Ramos (cell line): ENCODE measurements around the gene PILRB.
"Not testable (repeated sequence)": the region's sequence is repeated elsewhere in the genome, so short reads cannot be mapped to it uniquely, and the experiment has no call there.

Experiments used
- in situ Hi-C: fragments of 300-500 bp; cut with MboI; formaldehyde crosslinking; loops from one replicate; pipeline ENCODE4 v1.14.3; 2022; ENCODE audit warnings: low sequenced_read_pairs; ENCODE audit not compliant: unreplicated experiment

The PILRB gene

DNA sequence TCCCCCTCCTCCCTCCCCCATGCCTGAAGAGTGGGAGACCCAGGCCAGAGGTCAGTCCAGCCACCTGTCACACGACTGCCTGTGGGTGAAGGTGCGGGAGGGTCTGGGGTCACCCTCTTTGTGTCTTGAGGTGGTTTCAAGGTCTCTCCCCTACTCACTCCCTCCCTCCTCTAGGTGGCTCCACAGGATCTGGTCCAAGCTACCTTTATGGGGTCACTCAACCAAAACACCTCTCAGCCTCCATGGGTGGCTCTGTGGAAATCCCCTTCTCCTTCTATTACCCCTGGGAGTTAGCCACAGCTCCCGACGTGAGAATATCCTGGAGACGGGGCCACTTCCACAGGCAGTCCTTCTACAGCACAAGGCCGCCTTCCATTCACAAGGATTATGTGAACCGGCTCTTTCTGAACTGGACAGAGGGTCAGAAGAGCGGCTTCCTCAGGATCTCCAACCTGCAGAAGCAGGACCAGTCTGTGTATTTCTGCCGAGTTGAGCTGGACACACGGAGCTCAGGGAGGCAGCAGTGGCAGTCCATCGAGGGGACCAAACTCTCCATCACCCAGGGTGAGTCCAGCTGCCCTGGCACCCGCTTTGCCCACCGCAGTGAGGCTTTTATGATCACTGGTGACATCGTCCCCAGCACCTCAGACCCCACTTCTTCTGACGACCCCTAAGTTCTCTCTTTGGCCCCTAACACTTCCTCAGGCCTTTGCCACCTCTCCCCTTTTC, 16.1 kb downstream of the PILRB start:
- in situ Hi-C loops, result not testable (repeated sequence)

DNA sequence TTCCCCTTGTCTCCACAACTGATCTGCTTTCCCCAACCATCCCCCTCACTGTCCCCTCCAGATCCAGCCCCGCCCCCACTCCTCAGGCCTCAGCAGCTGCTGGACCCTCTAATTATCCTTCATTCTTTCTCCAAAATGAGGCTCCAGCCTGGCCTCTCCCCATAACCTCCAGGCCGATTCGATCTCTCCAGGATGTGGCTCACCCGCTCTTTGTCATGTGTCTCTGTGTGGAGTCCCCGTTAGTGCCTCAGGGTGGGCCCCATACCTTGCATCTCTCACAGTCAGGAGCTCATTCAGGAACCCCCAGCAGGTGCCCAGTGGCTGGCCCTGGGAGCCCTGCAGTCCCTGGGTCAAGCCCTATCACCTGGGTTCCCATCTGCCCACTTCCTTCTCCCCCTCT, 16.7 kb downstream of the PILRB start:
- in situ Hi-C loops, result no loop called here

DNA sequence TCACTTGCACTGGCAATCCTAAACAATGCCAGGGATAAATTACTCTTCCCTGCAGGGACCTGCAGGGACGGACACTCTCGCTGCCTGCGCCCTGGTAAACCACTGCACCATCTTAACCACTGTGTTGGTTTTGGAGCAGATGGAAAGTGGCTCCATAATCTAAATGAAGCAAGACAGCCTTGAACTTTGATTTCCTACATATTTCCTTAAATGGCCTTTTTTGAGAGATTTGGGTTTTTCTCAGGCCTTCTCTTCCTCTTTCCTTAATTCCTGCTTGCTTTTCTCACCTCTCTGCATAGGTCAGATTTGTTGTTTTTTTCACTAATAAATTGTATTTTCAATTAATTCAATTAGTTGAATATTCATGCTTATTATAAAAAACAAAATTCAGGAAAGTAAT, 18.1 kb downstream of the PILRB start:
- in situ Hi-C loops, result no loop called here

DNA sequence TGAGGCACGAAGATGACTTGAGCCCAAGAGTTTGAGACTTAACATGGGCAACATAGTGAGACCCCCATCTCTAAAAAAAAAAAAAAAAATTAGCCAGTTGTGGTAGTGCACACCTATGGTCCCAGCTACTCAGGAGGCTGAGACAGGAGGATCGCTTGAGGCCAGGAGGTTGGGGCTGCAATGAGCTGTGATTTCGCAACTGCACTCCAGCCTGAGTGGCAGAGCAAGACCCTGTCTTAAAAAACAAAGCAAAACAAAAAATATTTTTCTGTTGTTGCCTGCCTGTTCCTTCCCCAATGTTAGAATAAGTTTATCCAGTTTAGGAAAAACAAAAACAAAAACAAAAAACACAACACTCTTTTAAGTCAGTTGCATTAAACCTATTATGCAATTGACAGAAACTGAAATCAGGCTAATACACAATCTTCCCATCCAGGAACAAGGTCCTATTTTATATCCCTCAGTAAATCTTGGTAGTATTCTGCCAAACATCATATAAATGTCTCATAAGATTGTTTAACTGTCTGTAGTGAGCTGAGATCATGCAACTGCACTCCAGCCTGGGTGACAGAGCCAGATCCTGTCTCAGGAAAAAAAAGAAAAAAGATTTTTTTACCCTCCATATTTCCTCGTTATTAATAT, 20.3 kb downstream of the PILRB start:
- in situ Hi-C loops, result no loop called here

DNA sequence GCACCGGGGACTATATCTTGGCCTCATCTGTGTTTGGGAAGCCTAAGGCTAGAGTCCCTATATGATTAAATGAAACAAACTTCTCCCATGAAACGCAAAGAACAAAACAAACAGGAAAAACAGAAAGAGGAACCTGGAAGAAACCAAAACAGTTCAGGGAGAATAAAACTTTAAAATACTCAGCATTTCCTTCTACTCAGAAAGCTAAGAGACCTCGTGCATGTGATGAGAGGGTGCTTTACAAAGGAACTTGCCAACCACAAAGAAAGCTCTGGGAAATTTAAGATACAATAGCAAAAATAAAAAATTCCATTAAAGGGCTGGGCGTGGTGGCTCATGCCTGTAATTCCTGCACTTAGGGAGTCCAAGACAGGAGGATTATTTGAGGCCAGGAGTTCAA, 22.3 kb downstream of the PILRB start:
- in situ Hi-C loops, result no loop called here

DNA sequence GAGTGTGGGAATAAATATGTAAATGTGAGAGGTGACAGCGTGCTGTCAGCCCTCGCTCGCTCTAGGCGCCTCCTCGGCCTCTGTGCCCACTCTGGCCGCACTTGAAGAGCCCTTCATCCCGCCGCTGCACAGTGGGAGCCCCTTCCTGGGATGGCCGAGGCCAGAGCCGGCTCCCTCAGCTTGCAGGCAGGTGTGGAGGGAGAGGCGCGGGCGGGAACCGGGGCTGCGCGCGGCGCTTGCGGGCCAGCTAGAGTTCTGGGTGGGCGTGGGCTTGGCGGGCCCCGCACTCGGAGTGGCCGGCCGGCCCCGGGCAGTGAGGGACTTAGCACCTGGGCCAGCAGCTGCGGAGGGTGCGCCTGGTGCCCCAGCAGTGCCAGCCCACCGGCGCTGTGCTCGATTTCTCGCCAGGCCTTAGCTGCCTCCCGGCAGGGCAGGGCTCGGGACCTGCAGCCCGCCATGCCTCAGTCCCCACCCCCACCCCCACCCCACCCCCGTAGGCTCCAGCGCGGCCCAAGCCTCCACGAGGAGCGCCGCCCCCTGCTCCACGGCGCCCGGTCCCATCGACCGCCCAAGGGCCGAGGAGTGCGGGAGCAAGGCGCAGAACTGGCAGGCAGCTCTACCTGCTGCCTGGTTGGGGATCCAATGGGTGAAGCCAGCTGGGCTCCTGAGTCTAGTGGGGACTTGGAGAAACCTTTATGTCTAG, 23.8 kb downstream of the PILRB start:
- in situ Hi-C loops, result not testable (repeated sequence)

DNA sequence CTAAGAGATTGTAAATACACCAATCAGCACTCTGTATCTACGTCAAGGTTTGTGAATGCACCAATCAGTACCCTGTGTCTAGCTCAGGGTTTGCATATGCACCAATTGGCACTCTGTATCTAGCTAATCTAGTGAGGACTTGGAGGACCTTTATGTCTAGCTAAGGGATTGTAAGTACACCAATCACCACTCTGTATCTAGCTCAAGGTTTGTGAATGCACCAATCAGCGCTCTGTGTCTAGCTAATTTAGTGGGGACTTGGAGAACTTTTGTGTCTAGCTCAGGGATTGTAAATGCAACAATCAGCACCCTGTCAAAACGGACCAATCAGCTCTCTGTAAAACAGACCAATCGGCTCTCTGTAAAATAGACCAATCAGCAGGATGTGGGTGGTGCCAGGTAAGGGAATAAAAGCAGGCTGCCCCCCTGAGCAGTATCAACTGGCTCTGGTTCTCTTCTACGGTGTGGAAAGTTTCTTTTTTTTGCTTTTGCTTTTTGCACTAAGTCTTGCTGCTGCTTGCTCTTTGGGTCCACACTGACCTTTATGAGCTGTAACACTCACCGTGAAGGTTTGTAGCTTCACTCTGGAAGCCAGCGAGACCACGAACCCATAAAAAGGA, 24.4 kb downstream of the PILRB start:
- in situ Hi-C loops, result not testable (repeated sequence)

DNA sequence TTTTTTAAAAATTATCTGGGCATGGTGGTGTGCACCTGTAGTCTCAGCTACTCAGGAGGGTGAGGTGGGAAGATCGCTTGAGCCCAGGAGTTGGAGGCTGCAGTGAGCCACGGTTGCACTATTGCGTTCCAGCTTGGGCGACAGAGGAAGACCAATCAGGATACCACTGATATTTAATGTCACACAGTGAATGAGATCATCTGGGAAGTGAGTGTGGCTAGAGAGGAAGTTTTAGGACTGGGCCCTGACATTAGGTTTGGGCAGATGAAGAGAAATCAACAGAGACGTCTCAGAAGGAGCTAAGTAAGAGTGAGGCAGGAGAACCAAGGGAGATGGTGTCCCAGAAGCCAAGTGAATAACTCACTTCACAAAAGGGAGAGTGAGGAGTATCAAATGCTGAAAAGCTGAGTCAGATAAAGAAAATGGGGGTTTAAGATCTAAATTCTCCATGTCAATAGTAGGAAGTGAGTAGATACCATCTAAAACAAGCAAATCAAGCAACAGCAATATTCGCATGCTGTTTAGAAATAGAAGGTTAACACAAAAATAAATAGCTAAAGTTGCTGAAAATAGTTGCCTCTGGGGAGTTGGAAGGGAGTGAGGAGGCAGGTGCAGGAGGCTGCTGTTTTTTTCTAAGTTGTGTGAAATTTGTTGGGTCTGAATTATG, 26.8 kb downstream of the PILRB start:
- in situ Hi-C loops, result no loop called here

DNA sequence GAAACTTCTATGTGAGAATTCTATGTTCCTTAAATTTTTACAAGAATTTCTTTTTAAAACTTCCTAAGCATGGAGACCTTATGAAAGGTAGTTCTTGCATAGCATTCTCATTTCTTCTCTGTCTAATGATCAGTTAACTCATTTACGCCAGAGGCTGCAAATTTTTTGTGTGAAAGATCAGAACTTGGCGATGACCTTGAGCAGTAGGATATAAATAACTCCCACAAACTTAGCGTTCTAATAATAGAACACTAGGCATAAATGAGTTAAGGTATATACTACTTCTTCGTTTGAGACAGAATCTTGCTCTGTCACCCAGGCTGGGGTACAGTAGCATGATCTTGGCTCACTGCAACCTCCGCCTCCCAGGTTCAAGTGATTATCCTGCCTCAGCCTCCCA, 29.0 kb downstream of the PILRB start:
- in situ Hi-C loops, result no loop called here

DNA sequence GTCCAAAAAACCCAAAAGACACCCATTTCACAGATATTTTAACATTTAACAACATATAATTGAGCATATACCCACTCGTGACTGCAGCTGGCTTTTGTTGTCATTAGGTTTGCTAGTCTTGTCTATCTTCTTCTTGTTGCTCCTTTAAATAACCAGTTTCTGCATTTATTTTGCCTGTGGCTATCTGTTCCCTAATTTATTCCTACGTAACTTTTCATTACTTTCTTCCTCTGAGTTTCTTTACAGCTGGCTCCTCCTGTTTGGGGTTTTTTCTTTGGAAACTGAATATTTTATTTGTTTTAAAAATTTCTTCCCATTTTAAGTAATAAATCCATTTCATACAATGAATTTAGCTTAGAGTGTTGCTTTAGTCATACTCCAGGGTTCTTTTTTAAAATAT, 29.8 kb downstream of the PILRB start:
- in situ Hi-C loops, result no loop called here

DNA sequence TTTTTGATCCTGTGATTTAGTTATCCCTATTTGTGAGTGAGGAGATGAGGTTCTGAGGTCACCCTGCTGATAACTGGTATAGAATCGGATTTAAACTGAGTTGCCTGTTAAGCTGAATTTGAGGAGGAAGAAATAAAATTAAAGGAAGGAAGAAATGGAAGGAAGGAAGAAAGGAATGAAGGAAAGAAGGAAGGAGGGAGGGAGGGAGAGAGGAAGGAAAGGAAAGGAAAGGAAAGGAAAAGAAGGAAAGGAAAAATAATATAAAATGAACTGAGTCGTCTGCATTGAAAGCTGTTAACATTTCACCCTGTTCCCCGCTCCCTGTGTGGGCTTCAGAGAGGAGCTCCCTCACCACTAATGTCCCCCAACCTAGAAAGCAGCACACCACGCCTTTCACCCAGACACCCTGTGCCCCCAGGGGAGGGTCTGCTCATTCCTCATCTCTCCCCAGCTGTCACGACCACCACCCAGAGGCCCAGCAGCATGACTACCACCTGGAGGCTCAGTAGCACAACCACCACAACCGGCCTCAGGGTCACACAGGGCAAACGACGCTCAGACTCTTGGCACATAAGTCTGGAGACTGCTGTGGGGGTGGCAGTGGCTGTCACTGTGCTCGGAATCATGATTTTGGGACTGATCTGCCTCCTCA, 31.6 kb downstream of the PILRB start:
- in situ Hi-C loops, result no loop called here

DNA sequence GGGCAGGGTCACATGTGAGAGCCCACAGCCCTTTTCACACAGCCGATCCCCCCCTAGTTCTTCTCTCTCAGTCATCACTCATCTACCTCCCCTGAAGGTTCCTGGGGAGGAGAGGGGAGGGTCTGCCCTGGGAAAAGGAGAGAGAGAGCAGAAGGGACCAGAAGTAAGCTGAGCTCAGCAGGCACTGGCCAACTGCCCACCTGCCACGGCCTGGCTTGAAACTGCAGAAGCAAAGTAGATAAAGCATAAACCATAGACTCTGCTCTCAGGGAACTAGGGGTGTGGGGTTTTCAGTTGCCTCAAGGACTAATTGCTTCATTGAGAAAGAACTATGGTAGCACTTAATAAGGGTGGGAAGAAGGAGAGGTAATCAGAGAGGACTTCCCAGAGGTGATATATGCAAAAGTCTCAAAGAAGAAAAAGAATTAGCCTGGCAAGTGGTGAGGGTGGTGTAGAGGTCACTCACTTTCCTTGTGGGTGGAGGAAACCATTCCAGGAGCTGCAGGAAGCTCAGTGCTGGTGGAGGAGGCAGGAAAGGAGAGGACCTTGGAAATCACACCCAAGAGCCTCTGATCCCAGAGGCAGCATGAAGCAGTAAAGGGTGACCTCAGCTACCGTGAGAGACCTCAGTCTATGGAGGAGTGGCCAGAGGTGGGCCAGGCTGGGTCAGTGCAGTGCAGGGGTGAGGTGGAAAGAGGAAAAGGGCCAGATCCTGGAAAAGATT, 32.5 kb downstream of the PILRB start:
- in situ Hi-C loops, result no loop called here

DNA sequence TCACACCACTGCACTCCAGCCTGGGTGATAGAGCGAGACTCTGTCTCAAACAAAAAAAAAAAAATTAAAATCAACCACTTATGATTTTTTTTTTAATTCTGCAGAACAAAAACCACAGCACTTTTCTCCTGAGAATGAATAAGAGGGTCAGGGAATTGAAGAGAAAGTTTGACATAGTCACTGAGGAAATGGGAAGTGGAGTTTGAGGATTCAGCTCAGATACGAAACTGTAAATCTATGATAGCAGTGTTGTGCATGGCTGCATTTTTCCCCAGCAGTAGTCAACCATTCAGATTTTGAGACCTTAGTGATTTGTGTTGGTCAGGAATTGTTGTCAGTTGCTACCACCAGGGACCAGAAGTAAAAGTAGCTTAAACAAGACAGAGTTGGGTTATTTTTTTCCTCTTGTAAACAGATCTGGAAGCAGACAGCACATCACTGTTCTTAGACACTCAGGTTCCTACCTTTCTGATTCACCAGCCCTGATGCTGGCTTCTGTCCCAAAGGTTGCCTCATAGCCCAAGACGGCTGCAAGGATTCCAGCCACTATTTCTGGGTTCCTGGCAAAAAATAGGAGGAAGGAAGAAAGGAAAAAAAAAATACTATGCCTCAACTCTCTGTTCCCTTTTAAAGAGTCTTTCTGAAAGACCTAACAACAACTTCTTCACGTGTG, 35.5 kb downstream of the PILRB start:
- in situ Hi-C loops, result no loop called here

DNA sequence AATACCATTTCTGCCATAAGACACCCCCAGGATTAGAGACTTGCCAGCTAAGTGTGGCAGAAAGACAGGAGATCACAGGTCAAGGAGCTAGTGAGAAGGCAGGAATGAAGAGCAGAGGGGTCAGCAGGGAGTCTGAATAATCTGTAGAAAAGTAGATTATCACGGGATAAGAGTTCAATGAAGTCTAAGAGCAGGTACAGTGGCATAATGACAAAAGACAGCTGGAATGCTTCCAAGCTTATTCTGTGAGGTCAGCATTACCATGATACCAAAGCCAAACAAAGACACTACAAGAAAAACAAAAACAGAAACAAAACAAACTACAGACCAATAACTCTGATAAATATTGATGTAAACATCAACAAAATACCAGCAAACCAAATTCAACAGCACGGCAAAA, 36.2 kb downstream of the PILRB start:
- in situ Hi-C loops, result no loop called here

DNA sequence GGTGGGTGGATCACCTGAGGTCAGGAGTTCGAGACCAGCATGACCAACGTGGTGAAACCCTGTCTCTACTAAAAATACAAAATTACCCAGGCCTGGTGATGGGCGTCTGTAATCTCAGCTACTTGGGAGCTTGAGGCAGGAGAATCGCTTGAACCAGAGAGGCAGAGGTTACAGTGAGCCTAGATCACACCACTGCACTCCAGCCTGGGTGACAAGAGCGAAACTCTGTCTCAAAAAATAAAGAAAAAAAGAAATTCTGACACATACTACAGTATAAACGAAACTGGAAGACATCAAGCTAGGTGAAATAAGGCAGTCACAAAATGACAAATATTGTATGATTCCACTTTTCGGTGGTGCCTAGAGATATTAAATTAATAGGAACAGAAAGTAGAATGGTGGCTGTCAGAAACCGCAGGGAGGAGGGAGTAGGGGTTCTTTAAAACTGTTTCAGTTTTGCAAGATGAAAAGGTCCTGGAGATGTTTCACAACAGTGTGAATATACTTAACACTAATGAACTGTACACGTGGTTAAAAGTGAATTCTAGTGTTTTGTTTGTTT, 38.6 kb downstream of the PILRB start:
- in situ Hi-C loops, result no loop called here

DNA sequence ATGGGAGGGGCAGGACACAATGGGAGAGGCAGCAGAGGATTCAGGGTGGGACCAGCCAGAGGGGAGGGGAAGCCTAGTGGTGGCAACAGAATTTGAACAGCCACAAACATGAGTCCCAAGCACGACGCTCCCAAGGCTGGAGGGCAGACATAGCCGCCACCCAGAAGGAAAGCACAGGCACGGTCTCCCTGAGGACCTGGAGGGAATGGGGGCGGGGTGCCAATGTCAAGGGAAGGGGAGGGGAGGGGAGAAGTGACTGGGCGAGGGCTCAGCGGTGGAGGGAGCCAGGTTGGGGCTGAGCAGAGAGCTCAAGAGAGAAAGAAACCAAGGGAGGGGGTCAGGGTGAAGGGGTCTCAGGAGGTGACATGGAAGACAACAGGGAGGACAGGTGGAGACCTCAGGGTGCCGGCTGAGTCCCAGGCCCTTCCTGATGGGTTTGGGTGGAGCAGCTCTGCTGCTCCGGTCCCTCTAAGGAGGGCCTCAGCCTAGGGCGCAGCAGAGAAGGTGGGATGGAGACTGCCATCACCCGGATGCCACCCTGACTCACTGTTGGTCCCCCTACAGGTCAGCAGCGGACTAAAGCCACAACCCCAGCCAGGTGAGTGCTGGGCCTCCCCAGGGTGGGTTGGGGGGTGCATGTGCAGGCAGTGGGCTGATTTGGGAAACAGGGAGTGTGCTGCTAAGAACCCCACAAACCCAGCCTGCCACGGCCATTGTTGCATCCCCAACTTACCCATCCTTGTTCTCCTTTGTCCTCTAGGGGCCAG, 39.6 kb downstream of the PILRB start:
- in situ Hi-C loops, result no loop called here

DNA sequence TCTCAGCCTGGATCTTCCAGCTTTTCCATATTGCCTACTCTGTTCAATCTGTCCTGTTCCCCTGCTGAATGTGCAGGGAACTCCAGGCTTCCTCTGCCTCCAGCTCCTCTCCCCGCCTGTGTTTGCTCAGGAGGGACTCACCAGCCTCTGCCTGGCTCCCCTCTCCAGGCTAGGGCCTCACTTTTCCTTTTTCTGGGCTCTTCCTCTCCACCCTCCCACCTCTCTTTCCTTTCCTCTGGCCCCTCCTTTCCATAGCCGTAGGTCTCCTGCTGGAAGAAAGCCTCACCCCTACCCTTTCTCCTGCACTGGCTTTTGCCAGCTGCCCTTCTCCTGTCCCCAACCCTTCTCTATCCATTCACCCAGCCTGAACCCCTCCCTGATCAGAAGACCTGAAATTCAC, 40.3 kb downstream of the PILRB start:
- in situ Hi-C loops, result no loop called here

DNA sequence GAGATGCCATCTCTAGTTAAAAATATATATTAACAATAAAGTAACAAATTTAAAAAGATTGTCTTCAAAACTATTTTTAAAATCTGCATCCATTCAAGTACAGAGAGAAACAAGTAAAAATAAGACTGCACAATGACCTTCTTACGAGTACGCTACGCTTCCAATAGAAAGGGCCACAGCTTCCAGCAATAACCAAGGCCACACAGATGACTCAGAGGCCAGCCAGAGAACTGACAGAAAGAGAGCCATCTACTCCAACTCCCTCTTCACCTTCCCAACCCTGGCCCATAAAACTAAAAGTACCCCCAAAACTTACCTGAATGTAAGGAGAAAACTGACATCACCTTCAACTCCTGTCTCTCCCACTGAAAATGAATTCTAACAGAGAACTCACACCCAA, 42.1 kb downstream of the PILRB start:
- in situ Hi-C loops, result no loop called here
